Measurements from ENCODE around the gene OOSP2.
"Not testable (repeated sequence)": the region's sequence is repeated elsewhere in the genome, so short reads cannot be mapped to it uniquely, and the experiment has no call there.

The OOSP2 gene, protein sequence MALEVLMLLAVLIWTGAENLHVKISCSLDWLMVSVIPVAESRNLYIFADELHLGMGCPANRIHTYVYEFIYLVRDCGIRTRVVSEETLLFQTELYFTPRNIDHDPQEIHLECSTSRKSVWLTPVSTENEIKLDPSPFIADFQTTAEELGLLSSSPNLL

DNA sequence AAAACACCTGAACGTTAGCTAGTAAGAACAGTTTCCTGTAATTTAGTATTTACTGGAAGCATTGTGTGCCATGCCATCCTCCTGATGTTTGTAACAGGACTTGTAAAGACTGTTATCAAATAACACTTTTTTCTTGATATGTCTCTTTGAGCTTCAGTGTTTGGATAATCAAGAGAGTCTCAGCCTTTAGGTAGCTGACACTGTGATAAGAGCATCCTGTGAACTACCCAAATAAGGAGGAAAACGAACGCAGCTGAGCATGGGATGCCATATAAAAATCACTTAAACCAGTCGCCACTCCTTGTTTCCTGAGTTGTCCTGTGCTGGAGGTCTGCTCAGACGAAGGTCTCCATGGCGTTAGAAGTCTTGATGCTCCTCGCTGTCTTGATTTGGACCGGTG lies at the start of gene OOSP2:
TSS of gene OOSP2 (plus strand) at position 301 of the 400 bp plus-strand sequence. CDS start at position 352, 51 bp downstream.
- DNase-seq = no peak

DNA sequence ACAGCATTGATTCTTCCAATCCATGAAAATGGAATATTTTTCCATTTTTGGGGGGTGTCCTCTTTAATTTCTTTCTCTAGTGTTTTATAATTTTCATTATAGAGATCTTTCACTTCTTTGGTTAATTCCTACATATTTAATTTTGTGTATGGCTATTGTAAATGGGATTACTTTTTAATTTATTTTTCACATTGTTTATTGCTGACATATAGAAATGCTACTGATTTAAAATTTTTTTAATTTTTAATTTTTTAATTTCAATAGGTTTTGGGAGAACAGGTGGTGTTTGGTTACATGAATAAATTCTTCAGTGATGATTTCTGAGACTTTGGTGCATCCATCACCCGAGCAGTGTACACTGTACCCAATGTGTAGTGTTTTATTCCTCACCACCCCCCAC lies 49.8 kb upstream of the OOSP2 start:
- no peak for DNase-seq

DNA sequence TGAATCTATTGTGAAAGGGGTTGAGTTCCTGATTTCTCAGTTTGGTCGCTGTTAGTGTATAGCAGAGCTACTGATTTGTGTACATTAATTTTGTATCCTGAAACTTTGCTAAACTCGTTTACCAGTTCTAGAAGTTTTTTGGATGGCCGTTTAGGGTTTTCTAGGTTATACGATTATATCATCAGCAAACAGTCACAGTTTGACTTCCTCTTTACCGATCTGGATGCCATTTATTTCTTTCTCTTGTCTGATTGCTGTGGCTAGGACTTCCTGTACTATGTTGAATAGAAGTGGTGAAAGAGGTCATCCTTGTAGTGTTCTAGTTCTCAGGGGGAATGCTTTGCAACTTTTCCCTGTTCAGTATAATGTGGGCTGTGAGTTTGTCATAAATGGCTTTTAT lies 47.8 kb upstream of the OOSP2 start:
- DNase-seq = no peak

DNA sequence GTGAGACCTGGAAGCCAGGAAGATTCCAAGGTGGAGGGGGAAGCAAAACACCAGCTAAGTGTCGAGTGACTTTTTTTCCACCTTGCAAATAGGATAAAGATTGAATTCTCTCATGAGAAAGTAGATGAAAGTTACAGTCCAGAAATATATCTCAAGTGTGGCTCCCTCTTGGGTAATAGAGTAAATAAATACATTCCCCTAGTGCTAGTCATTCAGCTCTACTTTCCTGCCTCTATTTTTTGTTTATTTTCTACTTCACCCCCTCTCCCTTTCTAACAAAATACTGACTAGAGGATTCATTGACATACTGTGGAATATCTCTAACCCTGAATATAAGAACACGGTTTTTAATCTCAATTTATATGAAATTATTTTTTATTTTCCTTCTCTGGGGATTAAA lies 42.4 kb upstream of the OOSP2 start:
- no peak for DNase-seq

DNA sequence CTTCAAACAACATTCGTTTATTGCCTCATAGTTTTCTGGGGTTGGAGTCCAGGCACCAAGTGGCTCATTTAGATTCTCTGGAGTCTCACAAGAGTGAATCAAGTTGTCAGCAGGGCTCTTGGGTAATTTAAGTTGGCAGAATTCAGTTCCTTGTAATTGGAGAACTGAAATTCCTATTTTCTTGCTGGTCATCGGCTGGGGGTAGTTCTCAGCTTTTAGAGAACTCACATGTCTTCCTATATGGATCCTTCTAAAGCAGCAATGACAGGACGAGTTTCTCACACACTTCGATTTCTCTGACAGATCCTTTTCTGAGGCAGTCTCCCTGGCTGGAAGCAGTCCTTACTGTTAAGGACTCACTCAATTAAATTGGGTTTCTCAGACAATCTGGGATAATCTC lies 40.5 kb upstream of the OOSP2 start:
- DNase-seq = no peak

DNA sequence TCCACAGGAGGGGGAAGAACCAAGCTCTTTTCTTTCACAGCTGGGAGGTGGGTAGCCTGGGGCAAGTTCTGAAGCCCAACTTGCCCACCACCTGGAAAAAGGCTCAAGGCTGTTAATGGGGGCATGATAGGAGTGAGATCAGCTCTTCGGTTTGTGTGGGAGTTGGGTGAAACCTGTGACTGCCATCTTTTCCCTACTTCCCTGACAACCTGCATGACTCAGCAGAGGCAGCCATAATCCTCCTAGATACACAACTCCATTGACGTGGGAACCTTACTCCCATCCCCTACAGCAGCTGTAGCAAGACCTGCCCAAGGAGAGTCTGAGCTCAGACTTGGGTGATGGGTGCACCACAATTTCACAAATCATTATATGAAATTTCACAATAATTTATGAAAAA lies 36.5 kb upstream of the OOSP2 start:
- DNase-seq = no peak

DNA sequence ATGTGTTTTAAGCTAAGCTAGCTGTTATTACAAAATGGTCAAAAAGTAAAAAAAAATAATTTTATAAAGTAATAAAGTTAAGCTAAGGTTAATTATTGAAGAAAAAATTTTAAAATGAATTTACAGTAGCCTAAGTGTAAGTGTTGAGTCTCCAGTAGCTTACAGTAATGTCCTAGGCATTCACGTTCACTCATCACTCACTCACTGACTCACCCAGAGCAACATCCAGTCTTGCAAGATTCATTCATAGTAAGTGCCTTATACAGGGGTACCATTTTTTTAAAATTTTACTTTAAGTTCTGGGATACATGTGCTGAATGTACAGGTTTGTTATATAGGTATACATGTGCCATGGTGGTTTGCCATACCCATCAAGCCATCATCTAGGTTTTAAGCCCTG lies 34.8 kb upstream of the OOSP2 start:
- no peak for DNase-seq

DNA sequence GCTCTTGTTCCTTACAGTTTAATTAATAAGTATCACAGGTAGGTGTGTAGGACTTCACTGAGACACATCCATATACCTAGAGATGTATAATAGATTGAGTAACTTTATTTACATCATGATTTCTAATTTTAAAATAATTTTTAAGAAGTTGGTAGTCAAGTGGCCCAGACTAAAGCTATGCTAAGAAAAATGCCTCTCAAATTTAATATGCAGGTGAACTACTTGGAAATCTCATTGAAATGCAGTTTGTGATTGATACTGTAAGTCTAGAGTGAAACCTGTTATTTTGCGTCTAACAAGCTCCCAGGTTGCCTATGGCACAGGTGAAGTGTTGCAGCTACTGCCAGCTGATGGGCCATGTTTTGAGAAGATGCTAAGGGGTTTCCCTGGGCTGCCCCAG lies 23.3 kb upstream of the OOSP2 start, which contains the start of gene OOSP4B:
TSS of gene OOSP4B (plus strand) at position 301 of the 400 bp plus-strand sequence.
- no peak for DNase-seq

DNA sequence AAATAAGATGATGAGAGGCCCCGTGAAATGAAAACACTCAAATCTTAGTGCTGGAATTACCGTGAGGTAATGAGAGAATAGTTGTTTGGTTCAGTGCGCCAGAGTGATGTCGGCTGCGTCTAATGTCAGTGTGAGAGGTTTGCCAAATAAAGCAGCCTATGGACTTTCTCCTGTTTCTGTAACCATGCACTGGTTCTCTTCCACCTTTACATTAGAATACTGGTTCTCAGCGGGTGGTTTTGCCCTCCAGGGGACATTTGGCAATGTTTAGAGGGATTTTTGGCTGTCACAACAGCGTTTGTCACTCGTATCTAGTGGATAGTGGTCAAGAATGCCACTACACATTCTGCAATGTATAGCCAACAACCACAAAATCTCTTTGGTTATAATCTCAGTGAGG lies 22.2 kb upstream of the OOSP2 start:
- no peak for DNase-seq

DNA sequence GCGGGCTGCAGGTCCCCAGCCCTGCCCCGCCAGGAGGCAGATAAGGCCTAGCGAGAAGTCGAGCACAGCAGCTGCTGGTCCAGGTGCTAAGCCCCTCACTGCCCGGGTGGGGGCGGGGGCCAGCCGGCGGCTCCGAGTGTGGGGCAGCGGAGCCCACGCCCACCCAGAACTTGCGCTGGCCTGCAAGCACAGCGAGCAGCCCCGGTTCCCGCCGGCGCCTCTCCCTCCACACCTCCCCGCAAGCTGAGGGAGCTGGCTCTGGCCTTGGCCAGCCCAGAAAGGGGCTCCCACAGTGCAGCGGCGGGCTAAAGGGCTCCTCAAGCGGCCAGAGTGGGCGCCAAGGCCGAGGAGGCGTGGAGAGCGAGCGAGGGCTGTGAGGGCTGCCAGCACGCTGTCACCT lies 19.8 kb upstream of the OOSP2 start:
- DNase-seq = not testable (repeated sequence)

DNA sequence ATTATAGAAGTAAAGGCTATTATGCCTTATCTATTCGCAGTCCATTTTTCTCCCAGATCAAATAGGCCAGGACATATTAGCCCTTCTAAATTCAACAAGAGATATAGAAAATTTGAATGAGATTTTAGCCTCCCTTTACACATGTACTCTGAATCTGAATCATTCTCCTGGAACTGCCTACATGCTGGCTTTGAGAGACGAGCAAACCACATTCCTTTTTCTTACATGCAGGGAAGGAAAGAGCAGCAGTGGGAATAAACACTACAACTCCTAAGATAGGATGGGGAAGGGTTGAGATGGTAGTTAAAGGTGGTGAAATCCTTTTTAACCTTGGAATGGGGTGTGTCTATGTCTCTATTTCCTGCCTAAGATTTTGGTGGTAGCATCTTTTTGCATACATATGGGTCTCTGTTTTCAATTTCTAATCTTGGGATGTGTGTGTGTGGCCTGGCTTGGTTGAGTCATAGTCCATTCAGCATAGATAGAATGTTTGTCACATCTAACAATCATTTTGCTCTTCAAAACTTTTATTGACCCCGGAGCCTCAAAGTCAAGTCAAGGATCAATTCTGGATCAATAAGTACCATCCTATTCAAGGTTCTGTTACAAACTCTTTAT lies 11.1 kb upstream of the OOSP2 start:
- DNase-seq = no peak

DNA sequence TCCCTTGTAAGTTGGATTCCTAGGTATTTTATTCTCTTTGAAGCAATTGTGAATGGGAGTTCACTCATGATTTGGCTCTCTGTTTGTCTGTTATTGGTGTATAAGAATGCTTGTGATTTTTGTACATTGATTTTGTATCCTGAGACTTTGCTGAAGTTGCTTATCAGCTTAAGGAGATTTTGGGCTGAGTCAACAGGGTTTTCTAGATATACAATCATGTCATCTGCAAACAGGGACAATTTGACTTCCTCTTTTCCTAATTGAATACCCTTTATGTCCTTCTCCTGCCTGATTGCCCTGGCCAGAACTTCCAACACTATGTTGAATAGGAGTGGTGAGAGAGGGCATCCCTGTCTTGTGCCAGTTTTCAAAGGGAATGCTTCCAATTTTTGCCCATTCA lies 10.2 kb downstream of the OOSP2 start:
- DNase-seq = not testable (repeated sequence)

DNA sequence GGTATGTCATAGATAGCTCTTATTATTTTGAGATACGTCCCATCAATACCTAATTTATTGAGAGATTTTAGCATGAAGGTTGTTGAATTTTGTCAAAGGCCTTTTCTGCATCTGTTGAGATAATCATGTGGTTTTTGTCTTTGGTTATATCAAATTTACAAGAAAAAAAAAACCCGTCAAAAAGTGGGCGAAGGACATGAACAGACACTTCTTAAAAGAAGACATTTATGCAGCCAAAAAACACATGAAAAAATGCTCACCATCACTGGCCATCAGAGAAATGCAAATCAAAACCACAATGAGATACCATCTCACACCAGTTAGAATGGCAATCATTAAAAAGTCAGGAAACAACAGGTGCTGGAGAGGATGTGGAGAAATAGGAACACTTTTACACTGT lies 10.6 kb downstream of the OOSP2 start:
- DNase-seq = not testable (repeated sequence)

DNA sequence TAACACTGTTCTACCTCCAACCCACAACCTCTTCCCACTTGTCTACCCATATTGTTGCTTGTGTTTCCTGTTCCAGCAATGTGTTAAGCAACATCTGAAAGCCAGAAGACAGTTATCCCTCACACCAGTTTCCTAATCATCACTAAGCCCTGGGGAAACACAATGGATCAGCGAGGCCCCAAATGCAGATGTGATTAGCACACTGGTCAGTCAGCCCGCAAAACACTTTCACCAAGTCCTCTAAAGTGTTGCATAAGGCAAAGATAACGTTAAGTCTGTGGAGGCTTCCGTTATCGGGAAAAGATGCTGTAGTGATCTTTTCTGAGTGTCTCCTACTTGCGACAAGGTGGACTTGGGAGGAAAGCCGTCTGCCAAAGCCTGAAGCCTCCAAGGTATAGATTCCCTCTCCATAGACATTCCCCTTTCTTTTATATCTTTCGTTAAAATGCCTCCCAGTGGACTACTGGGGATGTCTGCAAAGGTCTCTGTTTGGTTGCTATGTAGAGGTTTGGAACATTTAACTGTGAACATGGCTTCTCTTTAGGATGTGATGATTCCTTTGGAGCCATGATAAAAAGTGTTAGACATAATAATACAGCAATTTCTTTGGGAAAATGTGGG lies 16.2 kb downstream of the OOSP2 start, which contains the start of gene MS4A3:
TSS of gene MS4A3 (plus strand) at position 317 of the 621 bp plus-strand sequence. CDS start 4,496 bp downstream, outside the sequence.
- no peak for DNase-seq

DNA sequence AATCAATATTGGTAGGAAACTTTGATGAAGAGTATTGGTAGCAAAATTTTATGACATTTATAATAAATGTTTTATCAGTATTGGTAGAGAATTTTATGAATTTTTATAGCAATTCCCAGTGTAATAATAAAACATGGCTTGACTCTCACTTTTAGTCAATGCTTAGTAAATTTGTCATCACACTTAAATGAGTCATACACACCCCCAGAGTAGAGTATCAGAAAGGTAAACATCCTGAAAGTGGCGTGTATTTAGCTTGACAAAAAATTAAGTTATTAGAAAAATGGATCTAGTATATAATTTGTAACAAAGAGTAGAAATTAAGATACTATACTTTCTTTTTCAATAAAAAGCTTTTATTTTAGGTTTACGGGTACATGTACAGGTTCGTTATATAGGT lies 18.8 kb downstream of the OOSP2 start:
- no peak for DNase-seq

DNA sequence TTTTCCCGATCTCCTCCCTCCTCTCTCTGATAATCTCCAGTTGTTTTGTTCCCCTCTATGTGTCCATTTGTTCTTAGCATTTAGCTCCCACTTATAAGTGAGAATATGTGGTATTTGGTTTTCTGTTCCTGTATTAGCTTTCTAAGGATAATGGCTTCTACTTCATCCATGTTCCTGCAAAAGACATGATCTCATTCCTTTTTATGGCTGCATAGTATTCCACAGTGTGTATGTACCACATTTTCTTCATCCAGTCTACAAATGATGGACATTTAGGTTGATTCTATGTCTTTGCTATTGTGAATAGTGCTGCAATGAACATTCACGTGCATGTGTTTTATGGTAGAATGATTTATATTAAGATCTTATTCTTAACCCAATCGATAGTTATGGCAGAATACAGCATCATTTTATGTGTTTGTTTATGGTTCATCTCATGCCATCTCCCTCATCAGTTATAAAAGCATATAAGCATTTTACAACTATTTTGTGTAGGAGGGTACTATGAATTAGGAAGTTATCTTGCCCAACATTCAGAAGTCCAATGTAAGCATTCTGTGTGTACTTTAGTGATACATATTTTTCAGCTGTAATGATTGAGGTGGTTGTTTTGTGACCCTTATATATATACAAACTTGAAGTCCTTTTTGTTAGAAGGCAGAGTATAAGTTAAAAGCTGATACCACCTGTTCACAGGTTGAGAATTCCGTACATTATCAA lies 19.5 kb downstream of the OOSP2 start:
- DNase-seq = no peak

DNA sequence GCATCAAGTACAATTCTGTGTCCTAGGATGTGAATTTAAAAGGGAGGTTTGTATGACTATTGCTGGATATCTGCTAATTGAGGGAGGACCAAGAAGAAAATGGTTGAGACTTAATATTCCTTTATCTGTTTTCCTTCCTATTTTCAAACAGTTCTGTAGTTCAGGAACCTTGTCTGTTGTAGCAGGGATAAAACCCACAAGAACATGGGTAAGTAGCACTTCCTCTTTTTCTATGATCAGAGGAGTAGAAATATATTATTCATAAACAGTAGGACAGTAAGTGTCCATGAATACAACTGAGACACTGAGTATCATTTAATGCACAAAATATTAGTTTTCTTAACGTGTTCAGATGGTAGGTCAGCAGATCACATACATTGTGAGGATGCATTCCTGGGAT lies 23.9 kb downstream of the OOSP2 start:
- DNase-seq = no peak

DNA sequence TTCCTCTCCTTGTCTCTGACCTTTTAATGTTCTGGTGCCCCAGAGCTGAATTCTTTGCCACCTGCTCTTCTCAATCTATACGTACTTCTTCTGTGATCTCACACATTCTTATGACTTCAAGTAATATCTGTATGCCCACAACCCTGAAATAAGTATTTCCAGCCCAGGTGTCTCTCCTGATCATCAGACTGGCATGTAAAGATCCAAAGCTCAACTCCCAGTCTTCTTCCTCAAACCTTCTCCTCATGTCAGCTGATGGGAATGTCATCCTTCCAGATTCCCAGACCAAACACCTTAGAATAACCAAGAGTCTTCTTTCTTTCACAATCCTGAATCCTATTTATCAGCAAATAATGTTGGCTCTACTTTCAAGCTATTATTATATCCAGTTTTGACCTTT lies 25.6 kb downstream of the OOSP2 start:
- DNase-seq = no peak

DNA sequence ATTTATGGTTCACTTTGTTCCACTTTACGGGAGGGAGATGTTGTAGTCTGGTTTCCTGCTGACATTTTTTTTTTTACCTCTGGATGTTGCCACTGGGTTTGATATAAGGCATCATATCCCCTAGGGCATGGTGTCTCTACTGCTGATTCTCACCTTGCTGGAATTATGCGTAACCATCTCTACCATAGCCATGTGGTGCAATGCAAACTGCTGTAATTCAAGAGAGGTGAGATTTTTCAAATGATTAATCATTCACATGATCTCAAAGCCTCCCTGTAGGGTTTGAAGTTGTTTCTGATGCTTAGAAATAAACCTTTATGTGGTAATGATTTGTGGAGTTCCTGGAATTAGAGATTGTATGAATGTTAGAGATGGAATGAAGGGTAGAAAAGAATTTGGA lies 29.2 kb downstream of the OOSP2 start:
- DNase-seq = no peak

DNA sequence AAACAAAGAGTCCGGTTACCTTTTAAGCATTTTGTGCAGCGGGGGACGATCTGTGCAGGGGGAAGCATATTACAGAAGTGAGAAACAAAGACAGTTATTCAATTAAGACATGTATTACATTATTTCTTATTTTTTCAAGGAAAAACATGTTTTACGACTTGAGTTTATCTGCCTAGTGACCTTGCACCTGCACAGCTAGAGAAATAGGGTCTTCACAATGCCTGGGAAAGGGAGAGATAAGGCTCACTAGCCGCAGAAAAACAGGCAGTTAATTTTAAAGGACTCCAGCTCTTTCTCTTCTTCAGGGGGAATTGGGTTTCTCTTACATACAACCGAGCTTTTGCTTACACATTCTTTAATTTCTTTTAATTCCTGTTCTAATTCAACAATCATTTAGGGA lies 31.4 kb downstream of the OOSP2 start:
- not testable (repeated sequence) for DNase-seq

DNA sequence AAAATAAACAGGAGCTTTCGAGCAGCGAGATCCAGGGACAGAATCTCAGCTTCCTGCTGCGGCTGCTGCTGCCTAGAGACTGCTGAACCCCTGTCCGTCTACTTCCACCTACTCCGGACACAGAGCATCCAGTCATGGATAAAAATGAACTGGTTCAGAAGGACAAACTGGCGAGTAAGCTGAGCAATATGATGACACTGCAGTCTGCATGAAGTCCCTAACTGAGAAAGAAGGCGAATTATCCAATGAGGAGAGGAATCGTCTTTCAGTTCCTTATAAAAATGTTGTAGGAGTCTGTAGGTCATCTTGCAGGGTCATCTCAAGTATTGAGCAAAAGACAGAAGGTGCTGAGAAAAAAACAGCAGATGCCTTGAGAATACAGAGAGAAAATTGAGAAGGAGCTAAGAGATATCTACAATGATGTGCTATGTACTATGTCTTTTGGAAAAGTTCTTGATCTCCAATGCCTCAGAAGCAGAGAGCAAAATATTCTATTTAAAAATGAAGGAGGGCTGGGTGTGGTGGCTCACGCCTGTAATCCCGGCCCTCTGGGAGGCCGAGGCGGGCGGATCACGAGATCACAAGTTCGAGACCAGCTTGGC lies 37.1 kb downstream of the OOSP2 start:
- DNase-seq = no peak

DNA sequence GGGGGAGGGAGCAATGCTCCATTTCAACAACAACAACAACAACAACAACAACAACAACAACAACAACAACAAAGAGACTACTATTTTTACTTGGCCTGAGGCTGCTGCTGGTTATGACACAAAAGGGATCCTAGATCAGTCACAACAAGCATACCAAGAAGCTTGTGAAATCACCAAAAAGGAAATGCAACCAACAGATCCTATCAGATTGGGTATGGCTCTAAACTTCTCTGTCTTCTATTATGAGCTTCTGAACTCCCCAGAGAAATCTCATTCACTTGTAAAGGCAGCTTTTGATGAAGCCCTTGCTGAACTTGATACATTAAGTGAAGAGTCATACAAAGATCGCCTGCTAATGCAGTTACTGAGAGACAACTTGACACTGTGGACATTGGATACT lies 37.8 kb downstream of the OOSP2 start:
- DNase-seq = no peak

DNA sequence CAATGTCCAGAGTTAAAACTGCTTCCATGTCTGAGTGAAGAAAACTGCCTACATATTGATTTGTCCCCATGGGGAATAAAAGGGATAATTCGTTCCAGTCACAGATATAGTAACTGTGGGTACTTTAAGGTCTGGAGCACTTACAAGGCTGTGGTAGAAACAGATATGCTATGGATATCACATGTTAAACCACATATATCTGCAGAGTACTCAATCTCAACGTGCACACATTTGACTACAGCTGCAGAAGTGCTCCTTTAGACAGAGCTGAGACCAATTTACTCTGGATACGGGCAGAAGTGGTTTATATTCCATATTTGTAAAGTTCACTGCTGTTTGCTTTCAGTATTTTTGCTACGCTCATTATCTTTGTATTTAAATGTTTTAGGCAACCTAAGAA lies 38.5 kb downstream of the OOSP2 start:
- DNase-seq = no peak

Data from activated CD4-positive, alpha-beta T cell treated with anti-CD3 and anti-CD28 coated beads, Interleukin-2, amount 50 U/mL, for 1 hour (primary cell).